GM21423 (cell line): ENCODE measurements around the gene SLC13A2.

Experiments used
- ATAC-seq: cut with Tn5 transposase; IDR thresholded peaks from one replicate; pipeline ENCODE4 v1.9.1; 2021; ENCODE audit warnings: mild to moderate bottlenecking, moderate library complexity; ENCODE audit not compliant: unreplicated experiment

The SLC13A2 gene

GRCh38 chr17:28533091-28533807 lies 59.8 kb downstream of the SLC13A2 start:
- ATAC-seq = no peak

GRCh38 chr17:28534740-28535375 lies 61.4 kb downstream of the SLC13A2 start:
- no peak for ATAC-seq

GRCh38 chr17:28536532-28537218 lies 63.2 kb downstream of the SLC13A2 start:
- no peak for ATAC-seq

- no peak for ATAC-seq
Measured at GRCh38 chr17:28537219-28537610, 63.8 kb downstream of the SLC13A2 start.

GRCh38 chr17:28538296-28538895 lies 65.0 kb downstream of the SLC13A2 start:
- no peak for ATAC-seq

- ATAC-seq = no peak
Measured at GRCh38 chr17:28540231-28540630, 66.8 kb downstream of the SLC13A2 start.

- no peak for ATAC-seq
Measured at GRCh38 chr17:28541439-28541838, 68.0 kb downstream of the SLC13A2 start.

- ATAC-seq = no peak
Measured at GRCh38 chr17:28544402-28545140, 71.1 kb downstream of the SLC13A2 start.

GRCh38 chr17:28545141-28545503 lies 71.7 kb downstream of the SLC13A2 start:
- ATAC-seq = no peak

- no peak for ATAC-seq
Measured at GRCh38 chr17:28545787-28546415, 72.5 kb downstream of the SLC13A2 start.

- no peak for ATAC-seq
Measured at GRCh38 chr17:28547096-28547622, 73.7 kb downstream of the SLC13A2 start.
